Caco-2 (cell line): ENCODE measurements around the gene CDX2. TPM values are rescaled to one million over a fixed set of nuclear protein-coding genes. Genes with fewer than 3 reads are reported as not detected.

Experiments used
- BruUV-seq: library from RNA; stranded (reverse); fragments of 400-500 nt; replicated peaks from 2 replicates; lab custom pipeline; 2021; lab: Mats Ljungman, UMichigan
- CTCF ChIA-PET: fragments of 300-600 bp; sonication (Branson Sonifier 250); formaldehyde crosslinking; loops from one replicate; lab custom pipeline; 2022; ENCODE audit warnings: antibody characterized with exemption; lab: Charles Lee
- POLR2A ChIA-PET: fragments of 300-600 bp; sonication (Branson Sonifier 250); formaldehyde crosslinking; loops from one replicate; lab custom pipeline; 2022; ENCODE audit warnings: antibody characterized with exemption; lab: Charles Lee
- DNase-seq, 2 experiments: peaks; one replicate each; pipeline versions ENCODE4 v3.0.0 to v3.0.0-alpha.2; 2020 to 2022
- H3K27me3 ChIP-seq: replicated peaks from 2 replicates; pipeline ENCODE4 v1.6.0; 2011; ENCODE audit warnings: low read length; ENCODE audit not compliant: control insufficient read depth, insufficient read depth
- H3K36me3 ChIP-seq: 2 replicates; pipeline ENCODE4 v1.5.1; 2011; ENCODE audit warnings: low read length; ENCODE audit not compliant: control insufficient read depth, insufficient read depth
- H3K4me1 ChIP-seq: fragments of 250-450 bp; sonication (Bioruptor Pico); 2 replicates; pipeline ENCODE4 v1.5.1; 2020; ENCODE audit warnings: mild to moderate bottlenecking
- H3K4me3 ChIP-seq: 2 replicates; pipeline ENCODE4 v1.5.1; 2011; ENCODE audit warnings: low read depth, mild to moderate bottlenecking, control low read depth, low read length
- H3K9me3 ChIP-seq: fragments of 250-450 bp; sonication (Bioruptor Pico); 2 replicates; pipeline ENCODE4 v1.5.1; 2020; ENCODE audit warnings: mild to moderate bottlenecking, moderate library complexity
- H3K27ac Mint-ChIP-seq: one replicate; pipeline ENCODE4 v1.8.0; 2022; ENCODE audit warnings: mixed read lengths; ENCODE audit not compliant: unreplicated experiment
- H3K27me3 Mint-ChIP-seq: one replicate; pipeline ENCODE4 v1.8.0; 2022; ENCODE audit warnings: mixed read lengths; ENCODE audit not compliant: insufficient read depth, unreplicated experiment
- H3K36me3 Mint-ChIP-seq: one replicate; pipeline ENCODE4 v1.8.0; 2022; ENCODE audit warnings: mild to moderate bottlenecking, mixed read lengths; ENCODE audit not compliant: insufficient read depth, unreplicated experiment
- H3K4me1 Mint-ChIP-seq: one replicate; pipeline ENCODE4 v1.8.0; 2022; ENCODE audit warnings: low read depth, mixed read lengths; ENCODE audit not compliant: unreplicated experiment
- H3K4me3 Mint-ChIP-seq: one replicate; pipeline ENCODE4 v1.8.0; 2022; ENCODE audit warnings: mild to moderate bottlenecking, moderate library complexity, mixed read lengths; ENCODE audit not compliant: unreplicated experiment
- H3K9me3 Mint-ChIP-seq: one replicate; pipeline ENCODE4 v1.8.0; 2022; ENCODE audit warnings: mixed read lengths; ENCODE audit not compliant: unreplicated experiment
- intact Hi-C: fragments of 100-400 bp; cut with micrococcal nuclease; formaldehyde crosslinking; loops from one replicate; pipeline ENCODE4 v1.10.0; 2022; ENCODE audit not compliant: unreplicated experiment
- total RNA-seq: library from RNA; stranded (reverse); gene quantifications from 2 replicates; pipeline ENCODE4 v1.2.3, GENCODE V29; 2022
- TF ChIP-seq, protein P1 (sequence below), 2 experiments: fragments of 200-600 bp in 1 of 2; IDR thresholded peaks; 1 replicate in 1 of 2; 2 replicates in 1 of 2; pipeline versions ENCODE4 v1.5.1 to v1.8.0; 2011 to 2022; ENCODE audit warnings: antibody characterized with exemption in 1 of 2, control low read depth in 1 of 2, inconsistent platforms in 1 of 2, low read depth in 1 of 2, low read length in 1 of 2, mild to moderate bottlenecking in 1 of 2, moderate library complexity in 1 of 2; ENCODE audit not compliant: insufficient read depth in 1 of 2, severe bottlenecking in 1 of 2, unreplicated experiment in 1 of 2

CDX2 gene
- total RNA-seq, 1 experiment from 2014 or later, result 104 TPM

DNA sequence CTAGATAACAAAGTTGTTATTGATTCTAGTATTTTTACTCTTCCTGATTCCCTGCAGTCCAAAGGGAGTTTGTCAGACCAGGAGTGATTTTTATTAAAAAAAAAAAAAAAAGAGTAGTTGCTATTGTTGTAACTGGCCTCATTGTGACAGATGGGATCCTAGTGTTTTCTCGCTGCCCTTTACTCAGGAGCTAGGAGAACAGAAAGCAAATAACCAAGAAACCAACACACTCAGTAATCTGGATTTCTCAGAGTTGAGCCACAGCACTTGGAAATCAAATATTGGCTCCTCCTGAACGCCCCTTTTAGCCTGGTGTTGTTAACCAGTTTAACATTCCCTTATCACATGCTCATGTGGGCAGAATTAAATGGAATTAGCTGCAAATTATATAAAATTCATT, 57.6 kb downstream of the CDX2 start:
- Histone ChIP-seq H3K27me3 (no peaks in the 10 kb centered on the region), H3K9me3 (no peaks in the 10 kb centered on the region), H3K4me3 (no peak overlapping the region), H3K4me1 (peaks cover 22% of the 10 kb centered on the region), H3K36me3 (no peaks in the 10 kb centered on the region)
- no peaks in the 10 kb centered on the region for H3K9me3 Mint-ChIP-seq
- intact Hi-C loops, result no loop called here
- no peak for DNase-seq
- H3K27me3 Mint-ChIP-seq, result no peaks in the 10 kb centered on the region
- TF ChIP-seq, protein P1, sequence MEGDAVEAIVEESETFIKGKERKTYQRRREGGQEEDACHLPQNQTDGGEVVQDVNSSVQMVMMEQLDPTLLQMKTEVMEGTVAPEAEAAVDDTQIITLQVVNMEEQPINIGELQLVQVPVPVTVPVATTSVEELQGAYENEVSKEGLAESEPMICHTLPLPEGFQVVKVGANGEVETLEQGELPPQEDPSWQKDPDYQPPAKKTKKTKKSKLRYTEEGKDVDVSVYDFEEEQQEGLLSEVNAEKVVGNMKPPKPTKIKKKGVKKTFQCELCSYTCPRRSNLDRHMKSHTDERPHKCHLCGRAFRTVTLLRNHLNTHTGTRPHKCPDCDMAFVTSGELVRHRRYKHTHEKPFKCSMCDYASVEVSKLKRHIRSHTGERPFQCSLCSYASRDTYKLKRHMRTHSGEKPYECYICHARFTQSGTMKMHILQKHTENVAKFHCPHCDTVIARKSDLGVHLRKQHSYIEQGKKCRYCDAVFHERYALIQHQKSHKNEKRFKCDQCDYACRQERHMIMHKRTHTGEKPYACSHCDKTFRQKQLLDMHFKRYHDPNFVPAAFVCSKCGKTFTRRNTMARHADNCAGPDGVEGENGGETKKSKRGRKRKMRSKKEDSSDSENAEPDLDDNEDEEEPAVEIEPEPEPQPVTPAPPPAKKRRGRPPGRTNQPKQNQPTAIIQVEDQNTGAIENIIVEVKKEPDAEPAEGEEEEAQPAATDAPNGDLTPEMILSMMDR (IDR thresholded peaks at IDR 0.05; ENCODE audit: insufficient read depth in 1 of 2, low read depth in 1 of 2, low read length in 1 of 2, severe bottlenecking in 1 of 2, unreplicated experiment in 1 of 2), result no peak
- H3K36me3 Mint-ChIP-seq, result peaks cover 5% of the 10 kb centered on the region
- ChIA-PET CTCF (interaction anchor here (1.0 to 1.3 kb wide), 2 partner anchors 42 to 85 kb away, joined by 4 to 6 read pairs; no protein-coding TSS in a partner anchor), POLR2A (interaction anchor here (0.6 to 1.0 kb wide), 2 partner anchors 17 to 45 kb away, joined by 3 to 5 read pairs; no protein-coding TSS in a partner anchor)
- no TSS peak for BruUV-seq
- peaks cover 15% of the 10 kb centered on the region for H3K4me1 Mint-ChIP-seq
- no peak overlapping the region for H3K27ac Mint-ChIP-seq
- no peak overlapping the region for H3K4me3 Mint-ChIP-seq

Other genes with a start within 250 kb of the CDX2 start
- not detected in 2 replicates for gene GSX1, start 176.8 kb downstream of the CDX2 start, total RNA-seq
- 3.7 and 3.9 TPM in 2 replicates for gene PDX1, start 49.3 kb downstream of the CDX2 start, total RNA-seq
- gene URAD, start 19.4 kb upstream of the CDX2 start, total RNA-seq, result 5.2 and 8.1 TPM in 2 replicates
- gene FLT3, start 131.3 kb upstream of the CDX2 start, total RNA-seq, result 0.09 TPM in 1 of 2 replicates, not detected in the other
- 37.5 and 38.4 TPM in 2 replicates for gene PAN3, start 169.2 kb upstream of the CDX2 start, total RNA-seq